Body of pancreas (tissue), 4 donors: ENCODE measurements around the gene SLC6A9. TPM values are rescaled to one million over a fixed set of nuclear protein-coding genes. Genes with fewer than 3 reads are reported as not detected.

Source experiments
- ATAC-seq: fragments of 150-250 bp; one replicate; pipeline ENCODE4 v1.9.1; 2016
- DNase-seq, 4 donors: peaks; one replicate each; pipeline ENCODE4 v3.0.0-alpha.2; 2019
- H3K27ac ChIP-seq, 4 donors: fragments of 200-600 bp; sonication (generic); 1 replicate in 3 of 4; 2 replicates in 1 of 4; pipeline versions ENCODE4 v1.5.1 to v1.6.1; 2016 to 2019; ENCODE audit warnings: mild to moderate bottlenecking in 1 of 4, mixed read lengths in 1 of 4, moderate library complexity in 1 of 4
- H3K27me3 ChIP-seq, 2 donors: fragments of 200-600 bp; sonication (generic); one replicate each; pipeline ENCODE4 v1.6.0; 2016; ENCODE audit warnings: mild to moderate bottlenecking in 1 of 2
- H3K36me3 ChIP-seq, 2 donors: fragments of 200-600 bp; sonication (generic); replicated peaks in 1 of 2; 2 replicates each; pipeline ENCODE4 v1.5.1; 2016; ENCODE audit warnings: low read depth in 2 of 2; ENCODE audit not compliant: insufficient read depth in 1 of 2
- H3K4me1 ChIP-seq: fragments of 200-600 bp; sonication (generic); one replicate; pipeline ENCODE4 v1.6.0; 2016
- H3K4me3 ChIP-seq, 2 donors: fragments of 200-600 bp; sonication (generic); 1 replicate in 1 of 2; 2 replicates in 1 of 2; pipeline ENCODE4 v1.5.1; 2016 to 2019
- H3K9me3 ChIP-seq, 3 donors: fragments of 200-600 bp; sonication (generic); 1 replicate in 2 of 3; 2 replicates in 1 of 3; pipeline ENCODE4 v1.5.1; 2016
- CTCF ChIP-seq, 7 experiments: fragments of 450-650 bp in 4 of 7; fragments of 200-600 bp in 3 of 7; sonication (generic) in 3 of 7; IDR thresholded peaks; one replicate each; pipeline ENCODE4 v1.5.1; 2016 to 2019; ENCODE audit warnings: antibody characterized with exemption in 7 of 7
- POLR2A ChIP-seq, 3 donors: fragments of 450-650 bp; IDR thresholded peaks; one replicate each; pipeline ENCODE4 v1.6.1; 2016; ENCODE audit warnings: antibody characterized with exemption in 3 of 3, mild to moderate bottlenecking in 2 of 3
- WGBS, 2 donors: methylation state at CpG; one replicate each; pipeline ENCODE4 v1.1.5; 2017; 5-methylcytosine and 5-hydroxymethylcytosine counted together
- intact Hi-C: fragments of 100-400 bp; cut with DNase I; formaldehyde crosslinking; loops from one replicate; pipeline ENCODE4 v1.15.1; 2023
- total RNA-seq, 2 donors: library from RNA; depleted of rRNA; stranded (reverse); fragments of >200 nt; gene quantifications; one replicate each; pipeline ENCODE4 v1.1.0, GENCODE V29; 2016

The SLC6A9 gene
- total RNA-seq, 2 donors from 2014 or later, result 2.3 to 4.6 TPM

DNA sequence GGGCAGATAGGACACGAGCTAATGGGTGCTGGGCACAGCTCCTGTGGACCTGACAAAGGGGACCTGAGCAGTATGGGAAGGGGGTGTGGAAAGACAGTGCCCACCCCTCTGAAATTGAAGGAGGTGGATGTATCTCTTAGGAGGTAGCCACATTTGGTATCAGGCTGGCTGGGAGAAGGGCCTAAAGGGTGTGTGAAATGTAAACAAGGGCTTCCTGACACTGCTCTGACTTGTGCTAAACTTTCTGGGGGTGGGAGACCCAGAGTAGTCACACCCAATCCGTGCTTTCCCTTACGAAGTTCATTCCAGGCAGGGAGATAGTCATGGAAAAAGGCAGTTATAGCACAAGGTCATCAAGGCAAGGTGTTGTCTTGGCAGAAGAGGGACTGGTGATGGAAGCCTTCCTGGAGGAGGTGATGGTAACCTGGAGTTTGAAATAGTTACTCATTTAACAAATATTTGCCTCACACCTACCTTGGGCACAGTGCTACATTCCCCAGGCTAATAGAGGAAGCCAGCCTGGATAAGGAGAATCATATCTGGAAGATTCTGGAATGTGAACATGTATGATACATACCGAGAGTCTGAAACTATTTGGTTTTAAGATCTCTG lies 45.2 kb downstream of the SLC6A9 start:
- DNase-seq (no peak), ATAC-seq (no peak)
- Histone ChIP-seq H3K4me1 (peaks cover 12% of the 10 kb centered on the region), H3K36me3 (peaks cover 0 to 2% of the 10 kb centered on the region in 2 donors), H3K27ac (no peak overlapping the region), H3K9me3 (no peaks in the 10 kb centered on the region), H3K4me3 (no peak overlapping the region), H3K27me3 (no peaks in the 10 kb centered on the region)
- no peak for TF ChIP-seq POLR2A (IDR thresholded peaks at IDR 0.05)
- TF ChIP-seq CTCF (IDR thresholded peaks at IDR 0.05), result no peak
- 50 to 61% methylated on average over 3 to 4 of the region's 4 CpGs for WGBS, 2 donors
- intact Hi-C loops, result no loop called here

DNA sequence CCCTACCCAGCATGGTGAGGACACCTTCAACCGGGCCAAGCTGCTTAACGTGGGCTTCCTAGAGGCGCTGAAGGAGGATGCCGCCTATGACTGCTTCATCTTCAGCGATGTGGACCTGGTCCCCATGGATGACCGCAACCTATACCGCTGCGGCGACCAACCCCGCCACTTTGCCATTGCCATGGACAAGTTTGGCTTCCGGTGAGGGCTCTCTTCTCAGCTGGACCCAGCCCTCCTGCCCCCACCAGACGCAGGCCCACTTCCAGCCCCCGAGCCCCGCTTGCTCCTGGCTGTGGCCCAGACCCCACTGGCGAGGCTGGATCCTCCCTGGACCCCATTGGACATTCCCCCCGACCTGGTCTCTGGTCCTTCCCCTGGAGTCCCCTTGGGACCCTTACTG lies 46.4 kb downstream of the SLC6A9 start:
- H3K27me3 ChIP-seq, result no peaks in the 10 kb centered on the region
- 90% methylated on average over 13 to 16 of the region's 16 CpGs for WGBS, 2 donors
- no peak for TF ChIP-seq CTCF (IDR thresholded peaks at IDR 0.05)
- TF ChIP-seq POLR2A (IDR thresholded peaks at IDR 0.05), result no peak
- peaks cover 0 to 2% of the 10 kb centered on the region in 2 donors for H3K36me3 ChIP-seq
- H3K9me3 ChIP-seq, result no peaks in the 10 kb centered on the region
- no peak overlapping the region for H3K4me3 ChIP-seq
- H3K27ac ChIP-seq, result no peak overlapping the region
- DNase-seq (no peak), ATAC-seq (no peak)
- H3K4me1 ChIP-seq, result peaks cover 16% of the 10 kb centered on the region
- intact Hi-C loops, result no loop called here

DNA sequence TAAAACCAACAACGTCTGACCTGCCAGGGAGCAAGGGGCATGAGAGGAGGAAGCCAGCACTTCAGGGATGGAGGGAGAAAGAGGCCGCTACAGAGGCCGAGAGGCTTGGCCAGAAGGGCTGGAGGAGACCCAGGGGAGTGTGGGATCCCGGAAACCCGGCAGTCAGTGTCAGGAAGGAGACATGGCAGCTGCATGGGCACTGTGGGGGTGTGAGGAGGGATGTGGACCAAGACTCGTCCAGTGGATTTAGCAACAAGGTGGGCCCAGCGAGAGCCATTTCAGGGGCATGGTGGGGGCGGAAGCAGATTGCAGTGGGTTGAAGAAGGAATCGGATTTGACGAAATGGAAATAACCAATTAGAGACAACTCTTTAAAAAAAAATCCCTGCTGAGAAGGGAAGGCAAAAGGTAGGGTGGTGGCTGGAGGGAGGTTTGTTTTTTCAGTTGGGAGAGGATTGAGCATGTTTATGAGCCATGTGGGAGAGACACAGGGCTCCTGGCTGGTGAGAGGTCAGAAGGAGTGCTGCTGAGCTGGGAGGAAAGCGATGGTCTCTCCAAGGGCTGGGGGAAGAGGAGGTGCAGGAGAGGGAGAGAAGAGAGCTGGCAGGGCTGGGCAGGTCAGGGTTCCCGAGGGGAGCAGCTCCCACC lies 47.9 kb downstream of the SLC6A9 start:
- intact Hi-C loops, result no loop called here
- peaks cover 23% of the 10 kb centered on the region for H3K4me1 ChIP-seq
- peaks cover 0 to 2% of the 10 kb centered on the region in 2 donors for H3K36me3 ChIP-seq
- no peaks in the 10 kb centered on the region for H3K9me3 ChIP-seq
- WGBS, 2 donors, result 81 to 82% methylated on average over 12 of the region's 12 CpGs
- no peak overlapping the region for H3K27ac ChIP-seq
- TF ChIP-seq POLR2A (IDR thresholded peaks at IDR 0.05), result no peak
- TF ChIP-seq CTCF (IDR thresholded peaks at IDR 0.05), result no peak
- no peaks in the 10 kb centered on the region for H3K27me3 ChIP-seq
- DNase-seq (no peak), ATAC-seq (no peak)
- no peak overlapping the region for H3K4me3 ChIP-seq

- Histone ChIP-seq H3K4me3 (no peak overlapping the region), H3K4me1 (peaks cover 29% of the 10 kb centered on the region), H3K9me3 (no peaks in the 10 kb centered on the region), H3K36me3 (peaks cover 0 to 2% of the 10 kb centered on the region in 2 donors), H3K27me3 (no peaks in the 10 kb centered on the region), H3K27ac (no peak overlapping the region)
- no peak for ATAC-seq
- DNase-seq, result no peak
- intact Hi-C loops, result no loop called here
- TF ChIP-seq POLR2A (IDR thresholded peaks at IDR 0.05), result no peak
- no peak for TF ChIP-seq CTCF (IDR thresholded peaks at IDR 0.05)
- 75 to 81% methylated on average over 15 of the region's 15 CpGs for WGBS, 2 donors
Measured at GRCh38 chr1:43982808-43983207, 48.5 kb downstream of the SLC6A9 start.

GRCh38 chr1:43982241-43982640 lies 49.0 kb downstream of the SLC6A9 start:
- no peak for ATAC-seq

More at GRCh38 chr1:43982241-43982640, 49.0 kb downstream of the SLC6A9 start:
- no peak overlapping the region for H3K27ac ChIP-seq
- no peaks in the 10 kb centered on the region for H3K27me3 ChIP-seq
- intact Hi-C loops, result no loop called here
- H3K4me3 ChIP-seq, result no peak overlapping the region
- no peak for DNase-seq
- no peak for TF ChIP-seq POLR2A (IDR thresholded peaks at IDR 0.05)
- TF ChIP-seq CTCF (IDR thresholded peaks at IDR 0.05), result no peak
- 83 to 85% methylated on average over 8 of the region's 8 CpGs for WGBS, 2 donors
- peaks cover 34% of the 10 kb centered on the region for H3K4me1 ChIP-seq
- H3K9me3 ChIP-seq, result no peaks in the 10 kb centered on the region
- peaks cover 0 to 2% of the 10 kb centered on the region in 2 donors for H3K36me3 ChIP-seq
